BJ (cell line): ENCODE measurements around the gene ZNF2. TPM values are rescaled to one million over a fixed set of nuclear protein-coding genes. Genes with fewer than 3 reads are reported as not detected.
A peak's percentile ranks its signal among the peaks of the same experiment; 100 is the strongest.

Experiments used
- CTCF ChIA-PET: fragments of 350-600 bp; formaldehyde crosslinking; extraction: SDS; loops from one replicate; lab custom pipeline; 2021; ENCODE audit warnings: antibody characterized with exemption, inconsistent platforms; lab: Yijun Ruan, JAX
- POLR2A ChIA-PET: fragments of 300-600 bp; sonication (Branson Sonifier 250); formaldehyde crosslinking; extraction: SDS; loops from one replicate; lab custom pipeline; 2021; ENCODE audit warnings: antibody characterized with exemption; lab: Charles Lee
- DNase-seq: peaks from one replicate; pipeline ENCODE4 v3.0.0-alpha.2; 2011; ENCODE audit warnings: low read depth
- H3K27me3 ChIP-seq: 2 replicates; pipeline ENCODE4 v1.6.0; 2011; ENCODE audit warnings: low read length; ENCODE audit not compliant: control insufficient read depth, insufficient read depth
- H3K36me3 ChIP-seq: 2 replicates; pipeline ENCODE4 v1.5.1; 2011; ENCODE audit warnings: low read length; ENCODE audit not compliant: control insufficient read depth, insufficient read depth
- H3K4me3 ChIP-seq: 2 replicates; pipeline ENCODE4 v1.5.1; 2011; ENCODE audit warnings: low read depth, mild to moderate bottlenecking, control low read depth, low read length
- CTCF ChIP-seq: IDR thresholded peaks from 2 replicates; pipeline ENCODE4 v1.5.1; 2011; ENCODE audit warnings: low read depth, mild to moderate bottlenecking, control low read depth, inconsistent platforms, low read length, moderate library complexity; ENCODE audit not compliant: insufficient read depth
- polyA plus RNA-seq: library from polyadenylated mRNA; depleted of rRNA; stranded (reverse); fragments of >200 nt; gene quantifications from 2 replicates; pipeline ENCODE4 v1.2.3, GENCODE V29; 2011

ZNF2 gene
- polyA plus RNA-seq, 1 experiment, result 3.2 TPM

DNA sequence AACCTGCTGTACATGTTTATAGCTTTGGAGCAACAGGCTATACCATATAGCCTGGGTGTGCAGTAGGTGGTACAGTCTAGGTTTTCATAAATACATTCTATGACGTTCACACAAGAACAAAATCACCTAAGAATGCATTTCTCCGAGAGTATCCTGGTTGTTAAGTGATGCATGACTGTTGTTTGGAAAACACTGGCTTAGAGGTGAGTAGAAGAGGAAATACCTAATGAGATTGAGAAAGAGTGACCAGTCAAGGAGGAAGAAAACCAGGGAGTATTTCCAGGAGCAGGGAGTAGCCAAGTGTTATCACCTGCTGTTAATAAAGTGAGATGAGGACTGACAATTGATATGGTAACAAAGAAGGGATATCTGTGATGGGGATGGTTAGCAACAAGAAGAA is 38.8 kb downstream of the ZNF2 start:
- ChIA-PET CTCF (interaction anchor here (0.6 to 2.1 kb wide), 2 partner anchors 12 to 83 kb away, joined by 3 to 5 read pairs; no protein-coding TSS in a partner anchor), POLR2A (no interaction called here)
- no peaks in the 10 kb centered on the region for H3K27me3 ChIP-seq
- TF ChIP-seq CTCF, result no peak
- H3K36me3 ChIP-seq, result peaks cover 5% of the 10 kb centered on the region
- no peak for DNase-seq
- H3K4me3 ChIP-seq, result no peak overlapping the region

DNA sequence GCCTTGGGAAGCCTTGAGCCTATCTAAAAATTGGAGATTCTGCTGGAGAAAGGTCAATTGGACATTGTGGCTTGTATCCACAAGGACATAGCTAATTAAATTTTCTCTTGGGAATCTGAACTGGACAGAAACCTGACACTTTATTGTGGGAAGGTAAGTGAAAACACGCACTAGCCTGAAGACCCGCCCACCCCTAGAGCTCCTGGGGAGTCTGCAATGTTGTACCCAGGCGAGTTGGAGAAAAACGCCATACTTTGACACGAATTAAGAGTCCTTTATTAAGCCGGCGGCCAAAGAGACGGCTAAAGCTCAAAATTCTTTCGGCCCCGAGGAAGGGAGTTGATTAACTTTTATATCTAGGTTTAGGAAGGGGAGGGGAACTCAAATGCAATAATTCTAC is 40.5 kb downstream of the ZNF2 start:
- no peaks in the 10 kb centered on the region for H3K27me3 ChIP-seq
- H3K36me3 ChIP-seq, result peaks cover 5% of the 10 kb centered on the region
- no peak overlapping the region for H3K4me3 ChIP-seq
- DNase-seq, result no peak
- CTCF ChIA-PET, result interaction anchor here (0.6 to 2.1 kb wide), 4 partner anchors 10 to 133 kb away, joined by 3 to 5 read pairs (median 3); no protein-coding TSS in a partner anchor
- no peak for TF ChIP-seq CTCF
- POLR2A ChIA-PET, result no interaction called here

DNA sequence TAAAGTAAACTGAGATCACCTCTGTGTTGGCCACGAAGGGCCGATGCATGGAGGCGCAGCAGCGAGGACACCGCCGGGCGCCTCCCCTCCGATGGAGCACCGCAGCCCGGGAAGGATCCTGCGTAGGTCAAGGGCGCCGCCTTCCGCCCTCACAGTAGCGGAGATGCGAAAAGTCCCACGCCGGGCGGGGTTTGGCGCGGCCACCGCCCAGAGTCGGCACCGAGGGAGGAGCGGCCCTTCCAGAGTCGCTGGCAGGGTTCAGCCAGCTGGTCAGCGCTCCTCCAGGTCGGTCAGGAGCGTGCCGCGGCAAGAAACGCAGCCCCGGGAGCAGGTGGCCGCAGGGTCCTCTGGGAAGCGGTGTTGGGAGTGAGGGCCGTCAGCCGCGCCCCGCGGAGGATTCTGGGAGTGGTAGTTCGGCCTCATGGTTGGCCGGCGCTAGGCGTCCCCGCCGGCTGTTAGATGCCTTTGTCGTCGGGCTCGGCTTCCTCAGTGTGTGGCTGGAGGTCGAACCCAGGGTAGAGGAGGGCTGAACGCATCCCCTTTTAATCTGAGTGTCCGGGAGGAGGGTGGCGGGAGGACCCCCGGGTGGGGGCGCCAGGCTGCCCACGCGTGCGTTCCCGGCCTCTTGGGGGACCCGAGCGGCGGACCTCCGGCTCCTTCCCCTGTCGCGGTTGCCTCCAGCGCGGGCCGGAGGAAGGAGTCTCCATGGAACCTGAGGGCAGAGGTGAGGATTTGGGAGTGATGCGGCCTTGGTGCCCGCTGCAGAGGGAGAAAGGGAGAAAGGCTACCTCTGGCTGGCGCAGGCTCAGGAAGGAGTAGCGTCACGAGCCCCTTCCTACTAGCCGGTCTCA is 41.7 kb downstream of the ZNF2 start, which contains the start of gene ZNF892:
TSS of gene ZNF892 (plus strand) at position 411 of the 851 bp plus-strand sequence. CDS start at position 706, 295 bp downstream.
- Histone ChIP-seq H3K27me3 (no peaks in the 10 kb centered on the region), H3K36me3 (peaks cover 10% of the 10 kb centered on the region), H3K4me3 (peak within 1 kb of the TSS; percentile 77)
- peak; percentile 44 for DNase-seq
- ChIA-PET POLR2A (no interaction called here), CTCF (interaction anchor here (1.0 kb wide), 1 partner anchor 25 kb away, joined by 4 read pairs; no protein-coding TSS in a partner anchor)
- peak; percentile 42; the same call in 1 of the 2 replicates for TF ChIP-seq CTCF

GRCh38 chr2:95208106-95208505 is 42.5 kb downstream of the ZNF2 start:
- Histone ChIP-seq H3K4me3 (peak overlapping the region; percentile 77), H3K27me3 (no peaks in the 10 kb centered on the region), H3K36me3 (peaks cover 10% of the 10 kb centered on the region)
- TF ChIP-seq CTCF, result no peak
- CTCF ChIA-PET, result no interaction called here
- DNase-seq, result no peak
- POLR2A ChIA-PET, result no interaction called here

DNA sequence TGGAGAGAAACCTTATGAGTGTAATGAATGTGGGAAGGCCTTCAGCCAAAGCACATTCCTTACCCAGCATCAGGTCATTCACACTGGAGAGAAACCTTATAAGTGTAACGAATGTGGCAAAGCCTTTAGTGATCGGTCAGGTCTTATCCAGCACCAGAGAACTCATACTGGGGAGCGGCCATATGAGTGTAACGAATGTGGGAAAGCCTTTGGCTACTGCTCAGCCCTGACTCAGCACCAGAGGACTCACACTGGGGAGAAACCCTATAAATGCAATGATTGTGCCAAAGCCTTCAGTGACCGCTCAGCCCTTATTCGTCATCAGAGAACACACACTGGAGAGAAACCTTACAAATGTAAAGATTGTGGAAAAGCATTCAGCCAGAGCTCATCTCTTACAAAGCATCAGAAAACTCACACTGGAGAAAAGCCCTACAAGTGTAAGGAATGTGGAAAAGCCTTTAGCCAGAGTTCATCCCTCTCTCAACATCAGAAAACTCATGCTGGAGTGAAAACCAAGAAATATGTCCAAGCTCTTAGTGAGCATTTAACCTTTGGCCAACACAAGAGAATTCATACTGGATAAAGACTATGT is 49.5 kb downstream of the ZNF2 start:
- CTCF ChIA-PET, result interaction anchor here (2.9 kb wide), 1 partner anchor 17 kb away, joined by 9 read pairs; no protein-coding TSS in a partner anchor
- POLR2A ChIA-PET, result no interaction called here
- DNase-seq, result no peak
- Histone ChIP-seq H3K36me3 (peaks cover 9% of the 10 kb centered on the region), H3K27me3 (no peaks in the 10 kb centered on the region), H3K4me3 (no peak overlapping the region)
- TF ChIP-seq CTCF, result no peak
